ENCODE measurements around the gene FBXL20. TPM values are rescaled to one million over a fixed set of nuclear protein-coding genes. Genes with fewer than 3 reads are reported as not detected.

Gene FBXL20
- total and polyA plus RNA-seq, 2 experiments from 2014 or later: 10.2 to 20.4 TPM

- Histone ChIP-seq H3K27ac (no peak overlapping the region), H3K4me1 (ENCODE audit: low read depth) (peaks cover 10% of the 10 kb centered on the region), H3K4me3 (no peak overlapping the region), H3K36me3 (peaks cover 65% of the 10 kb centered on the region), H3K9me3 (ENCODE audit: low read depth) (no peaks in the 10 kb centered on the region), H3K27me3 (no peaks in the 10 kb centered on the region)
- no peak for DNase-seq (ENCODE audit: low read depth in 1 of 2, low spot score in 1 of 2)
- TF ChIP-seq, protein P1, sequence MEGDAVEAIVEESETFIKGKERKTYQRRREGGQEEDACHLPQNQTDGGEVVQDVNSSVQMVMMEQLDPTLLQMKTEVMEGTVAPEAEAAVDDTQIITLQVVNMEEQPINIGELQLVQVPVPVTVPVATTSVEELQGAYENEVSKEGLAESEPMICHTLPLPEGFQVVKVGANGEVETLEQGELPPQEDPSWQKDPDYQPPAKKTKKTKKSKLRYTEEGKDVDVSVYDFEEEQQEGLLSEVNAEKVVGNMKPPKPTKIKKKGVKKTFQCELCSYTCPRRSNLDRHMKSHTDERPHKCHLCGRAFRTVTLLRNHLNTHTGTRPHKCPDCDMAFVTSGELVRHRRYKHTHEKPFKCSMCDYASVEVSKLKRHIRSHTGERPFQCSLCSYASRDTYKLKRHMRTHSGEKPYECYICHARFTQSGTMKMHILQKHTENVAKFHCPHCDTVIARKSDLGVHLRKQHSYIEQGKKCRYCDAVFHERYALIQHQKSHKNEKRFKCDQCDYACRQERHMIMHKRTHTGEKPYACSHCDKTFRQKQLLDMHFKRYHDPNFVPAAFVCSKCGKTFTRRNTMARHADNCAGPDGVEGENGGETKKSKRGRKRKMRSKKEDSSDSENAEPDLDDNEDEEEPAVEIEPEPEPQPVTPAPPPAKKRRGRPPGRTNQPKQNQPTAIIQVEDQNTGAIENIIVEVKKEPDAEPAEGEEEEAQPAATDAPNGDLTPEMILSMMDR (IDR thresholded peaks at IDR 0.05; ENCODE audit: low read depth, low read length): no peak
Measured at GRCh38 chr17:39429600-39429999, 28.2 kb upstream of the FBXL20 start.

GRCh38 chr17:39416141-39416540 lies 14.7 kb upstream of the FBXL20 start:
- Histone ChIP-seq H3K9me3 (ENCODE audit: low read depth) (no peaks in the 10 kb centered on the region), H3K36me3 (peaks cover 39% of the 10 kb centered on the region), H3K27ac (no peak overlapping the region), H3K27me3 (no peaks in the 10 kb centered on the region), H3K4me3 (no peak overlapping the region), H3K4me1 (ENCODE audit: low read depth) (no peaks in the 10 kb centered on the region)
- DNase-seq (ENCODE audit: low read depth in 1 of 2, low spot score in 1 of 2): no peak
- TF ChIP-seq, protein P1 (IDR thresholded peaks at IDR 0.05; ENCODE audit: low read depth, low read length): no peak

- no peak overlapping the region for H3K27ac ChIP-seq
- peaks cover 52% of the 10 kb centered on the region for H3K36me3 ChIP-seq
- no peak overlapping the region for H3K4me3 ChIP-seq
- H3K4me1 ChIP-seq (ENCODE audit: low read depth): no peaks in the 10 kb centered on the region
- TF ChIP-seq, protein P1 (IDR thresholded peaks at IDR 0.05; ENCODE audit: low read depth, low read length): no peak
- no peak for DNase-seq (ENCODE audit: low read depth in 1 of 2, low spot score in 1 of 2)
- H3K27me3 ChIP-seq: no peaks in the 10 kb centered on the region
- H3K9me3 ChIP-seq (ENCODE audit: low read depth): no peaks in the 10 kb centered on the region
Measured at GRCh38 chr17:39410279-39410678, 8.9 kb upstream of the FBXL20 start.

- Histone ChIP-seq H3K9me3 (ENCODE audit: low read depth) (no peaks in the 10 kb centered on the region), H3K4me3 (no peak overlapping the region), H3K36me3 (peaks cover 48% of the 10 kb centered on the region), H3K4me1 (ENCODE audit: low read depth) (no peaks in the 10 kb centered on the region), H3K27ac (no peak overlapping the region), H3K27me3 (no peaks in the 10 kb centered on the region)
- TF ChIP-seq, protein P1 (IDR thresholded peaks at IDR 0.05; ENCODE audit: low read depth, low read length): no peak
- no peak for DNase-seq (ENCODE audit: low read depth in 1 of 2, low spot score in 1 of 2)
Measured at GRCh38 chr17:39408360-39408759, 6.9 kb upstream of the FBXL20 start.

GRCh38 chr17:39406951-39407350 lies 5.5 kb upstream of the FBXL20 start:
- H3K27ac ChIP-seq: no peak overlapping the region
- DNase-seq (ENCODE audit: low read depth in 1 of 2, low spot score in 1 of 2): no peak
- H3K9me3 ChIP-seq (ENCODE audit: low read depth): no peaks in the 10 kb centered on the region
- peaks cover 3% of the 10 kb centered on the region for H3K4me1 ChIP-seq (ENCODE audit: low read depth)
- peaks cover 40% of the 10 kb centered on the region for H3K36me3 ChIP-seq
- H3K4me3 ChIP-seq: no peak overlapping the region
- TF ChIP-seq, protein P1 (IDR thresholded peaks at IDR 0.05; ENCODE audit: low read depth, low read length): no peak
- H3K27me3 ChIP-seq: no peaks in the 10 kb centered on the region

GRCh38 chr17:39405436-39405835 lies 4.0 kb upstream of the FBXL20 start:
- Histone ChIP-seq H3K9me3 (ENCODE audit: low read depth) (no peaks in the 10 kb centered on the region), H3K4me3 (no peak overlapping the region), H3K4me1 (ENCODE audit: low read depth) (peaks cover 3% of the 10 kb centered on the region), H3K36me3 (peaks cover 31% of the 10 kb centered on the region), H3K27me3 (no peaks in the 10 kb centered on the region), H3K27ac (no peak overlapping the region)
- TF ChIP-seq, protein P1 (IDR thresholded peaks at IDR 0.05; ENCODE audit: low read depth, low read length): no peak
- no peak for DNase-seq (ENCODE audit: low read depth in 1 of 2, low spot score in 1 of 2)

All from cardiac muscle cell (in vitro differentiated cells and primary cell).